Endothelial cell of umbilical vein (primary cell): Measurements from ENCODE around the gene SURF6. TPM values are rescaled to one million over a fixed set of nuclear protein-coding genes. Genes with fewer than 3 reads are reported as not detected.

Source experiments
- BruUV-seq: library from RNA; stranded (reverse); fragments of 400-500 nt; replicated peaks from 2 replicates; lab custom pipeline; 2021; lab: Mats Ljungman, UMichigan
- CTCF ChIA-PET: fragments of 300-600, 350-600 bp; sonication (Branson Sonifier 250); formaldehyde crosslinking; loops from one replicate; lab custom pipeline; 2021; ENCODE audit warnings: antibody characterized with exemption, inconsistent platforms; lab: Charles Lee
- POLR2A ChIA-PET: fragments of 300-600, 350-600 bp; sonication (Branson Sonifier 250); formaldehyde crosslinking; loops from one replicate; lab custom pipeline; 2021; ENCODE audit warnings: antibody characterized with exemption, inconsistent platforms; lab: Charles Lee
- DNase-seq: peaks from one replicate; pipeline ENCODE4 v3.0.0-alpha.2; 2011; ENCODE audit warnings: low read depth, low spot score
- FAIRE-seq: peaks from 2 replicates; lab custom pipeline; 2011; peaks lifted over from hg19 to GRCh38; lab: Jason Lieb, UNC
- H2AFZ ChIP-seq: 2 replicates; pipeline ENCODE4 v1.6.0; 2012; ENCODE audit warnings: low read depth, low read length, control low read depth, inconsistent platforms
- H3K27ac ChIP-seq: 2 replicates; pipeline ENCODE4 v1.5.1; 2011; ENCODE audit warnings: low read depth, mild to moderate bottlenecking, control low read depth, low read length, moderate library complexity; ENCODE audit not compliant: insufficient read depth
- H3K27me3 ChIP-seq, 2 experiments: 2 replicates each; pipeline versions ENCODE4 v1.6.0 to v1.6.1; 2011; ENCODE audit warnings: low read length in 2 of 2, mixed read lengths in 1 of 2; ENCODE audit not compliant: control insufficient read depth in 2 of 2, insufficient read depth in 2 of 2
- H3K36me3 ChIP-seq, 2 experiments: 2 replicates in 1 of 2; 3 replicates in 1 of 2; pipeline ENCODE4 v1.5.1; 2011; ENCODE audit warnings: low read length in 2 of 2, mild to moderate bottlenecking in 1 of 2, moderate library complexity in 1 of 2; ENCODE audit not compliant: control insufficient read depth in 2 of 2, insufficient read depth in 2 of 2; ENCODE audit errors: extremely low read depth in 1 of 2
- H3K4me1 ChIP-seq: 3 replicates; pipeline ENCODE4 v1.5.1; 2011; ENCODE audit warnings: mild to moderate bottlenecking, low read length; ENCODE audit not compliant: control insufficient read depth, insufficient read depth; ENCODE audit errors: extremely low read depth
- H3K4me2 ChIP-seq: 2 replicates; pipeline ENCODE4 v1.6.1; 2011; ENCODE audit warnings: low read length, control low read depth, mixed read lengths; ENCODE audit not compliant: insufficient read depth
- H3K4me3 ChIP-seq, 3 experiments: fragments of 200-600 bp in 1 of 3; sonication (generic), shearing (Covaris generic) in 1 of 3; replicated peaks in 1 of 3; 2 replicates each; pipeline ENCODE4 v1.5.1; 2011 to 2016; ENCODE audit warnings: control low read depth in 3 of 3, low read length in 3 of 3, mild to moderate bottlenecking in 2 of 3, inconsistent platforms in 1 of 3, low read depth in 1 of 3, moderate library complexity in 1 of 3; ENCODE audit not compliant: insufficient read depth in 1 of 3
- H3K79me2 ChIP-seq: 2 replicates; pipeline ENCODE4 v1.6.0; 2012; ENCODE audit warnings: low read length, inconsistent platforms; ENCODE audit not compliant: control insufficient read depth, insufficient read depth
- H3K9ac ChIP-seq: replicated peaks from 2 replicates; pipeline ENCODE3; 2011; ENCODE audit warnings: low read length, control low read depth; ENCODE audit not compliant: insufficient read depth; ENCODE audit errors: extremely low read depth
- H3K9me1 ChIP-seq: replicated peaks from 3 replicates; pipeline ENCODE4 v1.6.0; 2011; ENCODE audit warnings: mild to moderate bottlenecking, low read length; ENCODE audit not compliant: control insufficient read depth, insufficient read depth; ENCODE audit errors: extremely low read depth
- H3K9me3 ChIP-seq: replicated peaks from 2 replicates; pipeline ENCODE4 v1.5.1; 2012; ENCODE audit warnings: low read length, inconsistent platforms; ENCODE audit not compliant: control insufficient read depth, insufficient read depth
- H4K20me1 ChIP-seq: replicated peaks from 2 replicates; pipeline ENCODE3; 2011; ENCODE audit warnings: mild to moderate bottlenecking, low read length; ENCODE audit not compliant: control insufficient read depth, insufficient read depth; ENCODE audit errors: extremely low read depth
- CTCF ChIP-seq, 2 donors: IDR thresholded peaks; 1 replicate in 1 of 2; 2 replicates in 1 of 2; pipeline ENCODE4 v1.5.1; 2011; ENCODE audit warnings: low read length in 2 of 2, mild to moderate bottlenecking in 2 of 2, moderate library complexity in 2 of 2, control low read depth in 1 of 2, inconsistent platforms in 1 of 2, low read depth in 1 of 2; ENCODE audit not compliant: insufficient read depth in 1 of 2; ENCODE audit errors: extremely low read depth in 1 of 2
- EZH2 ChIP-seq: IDR thresholded peaks from 2 replicates; pipeline ENCODE4 v1.6.1; 2012; ENCODE audit warnings: borderline replicate concordance, low read depth, mild to moderate bottlenecking, moderate library complexity, low read length, inconsistent platforms; ENCODE audit not compliant: severe bottlenecking
- JUN ChIP-seq: IDR thresholded peaks from 2 replicates; pipeline ENCODE4 v1.6.1; 2011; ENCODE audit warnings: borderline replicate concordance, low read depth; ENCODE audit not compliant: insufficient read length, insufficient read depth
- MAX ChIP-seq: IDR thresholded peaks from 2 replicates; pipeline ENCODE4 v1.6.1; 2011; ENCODE audit not compliant: insufficient read depth, insufficient read length
- MYC ChIP-seq: IDR thresholded peaks from one replicate; pipeline ENCODE4 v1.6.1; 2011; ENCODE audit warnings: mild to moderate bottlenecking, low read depth, low read length
- POLR2A ChIP-seq: IDR thresholded peaks from 2 replicates; pipeline ENCODE4 v1.6.1; 2012; ENCODE audit warnings: low read depth, mild to moderate bottlenecking, control low read depth, low read length
- dilution Hi-C: fragments of 300-500 bp; cut with MboI; formaldehyde crosslinking; loops from one replicate; pipeline ENCODE4 v1.15.0; 2019; ENCODE audit warnings: low sequenced_read_pairs; ENCODE audit not compliant: extremely low pct_ligation_motif_present
- intact Hi-C: fragments of 100-400 bp; cut with micrococcal nuclease; formaldehyde crosslinking; loops from one replicate; pipeline ENCODE4 v1.10.0; 2022
- polyA plus RNA-seq, 4 experiments: library from polyadenylated mRNA; depleted of rRNA in 3 of 4; stranded (reverse) in 3 of 4; unstranded in 1 of 4; fragments of >200 nt; gene quantifications; 2 replicates each; pipeline versions ENCODE4 v1.2.1 to v1.2.3, GENCODE V29; 2011 to 2012; ENCODE audit warnings: missing spikeins in 1 of 4
- total RNA-seq: library from RNA; stranded (reverse); gene quantifications from 2 replicates; pipeline ENCODE4 v1.2.3, GENCODE V29; 2021

SURF6 gene
- total and polyA plus RNA-seq, 2 donors (not counting 3 experiments of a cell fraction or from before 2014, with no cell fraction given) = 4.9 to 16.0 TPM

- Histone ChIP-seq H3K27ac (no peak overlapping the region), H4K20me1 (no peaks in the 10 kb centered on the region), H3K79me2 (peaks cover 23% of the 10 kb centered on the region), H3K9me3 (no peaks in the 10 kb centered on the region), H3K36me3 (peaks cover 11 to 38% of the 10 kb centered on the region in 2 experiments), H3K9ac (no peak overlapping the region), H3K9me1 (no peaks in the 10 kb centered on the region), H3K4me2 (no peak overlapping the region), H3K27me3 (no peaks in the 10 kb centered on the region), H3K4me3 (no peak overlapping the region), H2AFZ (no peak overlapping the region), H3K4me1 (peaks cover 7% of the 10 kb centered on the region)
- intact Hi-C loops (no loop called here), dilution Hi-C loops (no loop called here)
- POLR2A ChIA-PET = no interaction called here
- CTCF ChIA-PET = interaction anchor here (0.7 to 2.4 kb wide), 2 partner anchors 95 to 147 kb away, joined by 3 to 18 read pairs; no protein-coding TSS in a partner anchor
- DNase-seq (no peak), FAIRE-seq (no peak)
- BruUV-seq = no TSS peak
- TF ChIP-seq POLR2A (no peak), CTCF (IDR thresholded peaks at IDR 0.05; ENCODE audit: extremely low read depth in 1 of 2, insufficient read depth in 1 of 2, low read depth in 1 of 2, low read length in 2 of 2) (no peak)
Measured at GRCh38 chr9:133333566-133333965, 2.4 kb downstream of the SURF6 start.

- H2AFZ ChIP-seq = no peak overlapping the region
- intact Hi-C loops = no loop called here
- no peak for DNase-seq
- dilution Hi-C loops = no loop called here
- peaks cover 11 to 38% of the 10 kb centered on the region in 2 experiments for H3K36me3 ChIP-seq
- FAIRE-seq = no peak
- no TSS peak for BruUV-seq
- TF ChIP-seq MYC (no peak), EZH2 (no peak), JUN (no peak), MAX (no peak)
- H3K9me1 ChIP-seq = no peaks in the 10 kb centered on the region
- H3K27me3 ChIP-seq = no peaks in the 10 kb centered on the region
- H3K9me3 ChIP-seq = no peaks in the 10 kb centered on the region
- POLR2A ChIA-PET = no interaction called here
- no peak overlapping the region for H3K4me2 ChIP-seq
- H3K4me3 ChIP-seq = no peak overlapping the region
- H3K79me2 ChIP-seq = peaks cover 23% of the 10 kb centered on the region
- CTCF ChIA-PET = no interaction called here
- H3K9ac ChIP-seq = no peak overlapping the region
- peaks cover 7% of the 10 kb centered on the region for H3K4me1 ChIP-seq
- H4K20me1 ChIP-seq = no peaks in the 10 kb centered on the region
- no peak overlapping the region for H3K27ac ChIP-seq
Measured at GRCh38 chr9:133333011-133333410, 3.0 kb downstream of the SURF6 start.
